GM12801 (cell line): ENCODE data around the gene PSMC6.

Experiments used
- TF ChIP-seq, protein P1 (sequence below): IDR thresholded peaks from one replicate; pipeline ENCODE4 v1.5.1; 2011; ENCODE audit warnings: control low read depth; ENCODE audit not compliant: insufficient read length; ENCODE audit errors: extremely low read depth

Gene PSMC6

DNA sequence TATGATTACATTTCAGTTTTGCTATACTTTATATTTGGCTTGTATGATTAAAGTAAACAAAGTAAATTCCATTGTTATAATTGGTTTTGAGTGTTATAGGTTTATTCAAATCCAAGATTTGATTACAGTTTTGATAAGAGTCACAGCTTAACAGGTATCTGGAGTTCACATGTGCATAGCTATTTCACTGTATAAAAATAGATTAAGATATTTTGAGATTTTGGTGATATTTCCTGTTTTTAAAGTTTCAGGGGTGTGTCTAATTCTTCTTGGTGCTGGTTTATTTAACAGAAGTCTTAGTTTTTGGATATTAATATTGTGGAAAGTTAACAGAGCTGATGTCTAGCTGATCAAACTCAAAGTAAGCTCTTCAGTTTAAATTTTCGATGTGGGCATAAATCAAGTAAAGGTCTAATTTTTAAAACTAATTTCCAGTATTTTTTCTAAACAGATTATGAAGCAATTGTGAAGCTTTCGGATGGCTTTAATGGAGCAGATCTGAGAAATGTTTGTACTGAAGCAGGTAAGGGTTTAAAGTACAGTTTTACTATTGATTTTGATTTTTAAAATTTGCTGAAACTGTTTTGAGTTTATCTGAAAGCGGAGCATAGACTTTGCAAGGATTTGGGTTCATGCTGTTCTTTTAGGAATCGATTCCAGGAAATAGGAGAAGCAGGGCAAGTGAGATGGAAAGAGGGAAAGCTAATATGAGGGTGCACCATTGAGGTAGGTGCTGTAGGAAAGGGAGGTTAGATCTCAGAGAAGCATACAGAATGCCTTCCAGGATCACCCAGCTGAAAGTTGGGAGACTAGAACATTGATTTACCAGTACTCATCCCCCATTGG, 16.7 kb downstream of the PSMC6 start:
- TF ChIP-seq, protein P1, sequence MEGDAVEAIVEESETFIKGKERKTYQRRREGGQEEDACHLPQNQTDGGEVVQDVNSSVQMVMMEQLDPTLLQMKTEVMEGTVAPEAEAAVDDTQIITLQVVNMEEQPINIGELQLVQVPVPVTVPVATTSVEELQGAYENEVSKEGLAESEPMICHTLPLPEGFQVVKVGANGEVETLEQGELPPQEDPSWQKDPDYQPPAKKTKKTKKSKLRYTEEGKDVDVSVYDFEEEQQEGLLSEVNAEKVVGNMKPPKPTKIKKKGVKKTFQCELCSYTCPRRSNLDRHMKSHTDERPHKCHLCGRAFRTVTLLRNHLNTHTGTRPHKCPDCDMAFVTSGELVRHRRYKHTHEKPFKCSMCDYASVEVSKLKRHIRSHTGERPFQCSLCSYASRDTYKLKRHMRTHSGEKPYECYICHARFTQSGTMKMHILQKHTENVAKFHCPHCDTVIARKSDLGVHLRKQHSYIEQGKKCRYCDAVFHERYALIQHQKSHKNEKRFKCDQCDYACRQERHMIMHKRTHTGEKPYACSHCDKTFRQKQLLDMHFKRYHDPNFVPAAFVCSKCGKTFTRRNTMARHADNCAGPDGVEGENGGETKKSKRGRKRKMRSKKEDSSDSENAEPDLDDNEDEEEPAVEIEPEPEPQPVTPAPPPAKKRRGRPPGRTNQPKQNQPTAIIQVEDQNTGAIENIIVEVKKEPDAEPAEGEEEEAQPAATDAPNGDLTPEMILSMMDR: no peak

DNA sequence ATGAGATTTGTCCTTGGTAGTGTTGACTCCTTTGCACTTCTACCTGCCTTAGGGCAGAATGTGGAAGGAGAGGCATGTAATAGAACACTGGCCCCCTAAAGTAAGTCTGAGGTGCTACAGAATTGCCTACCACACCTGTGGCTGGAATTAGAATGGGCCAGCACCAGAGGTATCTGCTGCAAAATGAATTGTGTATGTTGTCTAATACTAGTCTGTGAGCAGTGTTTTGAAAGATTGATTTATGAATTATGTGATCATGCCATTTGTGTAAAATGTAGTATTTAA, 17.3 kb downstream of the PSMC6 start:
- TF ChIP-seq, protein P1: no peak

DNA sequence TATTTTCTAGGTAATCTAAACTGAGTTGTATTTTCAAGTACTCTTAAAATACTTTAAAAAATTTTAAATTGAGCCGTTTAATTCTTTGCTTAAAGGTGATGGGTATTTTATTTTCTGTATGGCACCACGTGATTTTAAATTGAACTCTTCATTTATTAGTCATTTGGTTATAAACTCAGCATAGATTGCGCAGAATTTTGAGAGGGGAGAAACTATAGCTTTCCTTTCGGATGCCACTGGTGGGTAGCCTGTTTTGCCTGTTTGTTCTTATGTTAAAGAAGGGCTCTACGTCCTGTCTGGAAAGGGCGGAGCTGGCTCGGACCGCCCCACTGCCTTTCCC, 22.6 kb downstream of the PSMC6 start:
- TF ChIP-seq, protein P1: no peak

DNA sequence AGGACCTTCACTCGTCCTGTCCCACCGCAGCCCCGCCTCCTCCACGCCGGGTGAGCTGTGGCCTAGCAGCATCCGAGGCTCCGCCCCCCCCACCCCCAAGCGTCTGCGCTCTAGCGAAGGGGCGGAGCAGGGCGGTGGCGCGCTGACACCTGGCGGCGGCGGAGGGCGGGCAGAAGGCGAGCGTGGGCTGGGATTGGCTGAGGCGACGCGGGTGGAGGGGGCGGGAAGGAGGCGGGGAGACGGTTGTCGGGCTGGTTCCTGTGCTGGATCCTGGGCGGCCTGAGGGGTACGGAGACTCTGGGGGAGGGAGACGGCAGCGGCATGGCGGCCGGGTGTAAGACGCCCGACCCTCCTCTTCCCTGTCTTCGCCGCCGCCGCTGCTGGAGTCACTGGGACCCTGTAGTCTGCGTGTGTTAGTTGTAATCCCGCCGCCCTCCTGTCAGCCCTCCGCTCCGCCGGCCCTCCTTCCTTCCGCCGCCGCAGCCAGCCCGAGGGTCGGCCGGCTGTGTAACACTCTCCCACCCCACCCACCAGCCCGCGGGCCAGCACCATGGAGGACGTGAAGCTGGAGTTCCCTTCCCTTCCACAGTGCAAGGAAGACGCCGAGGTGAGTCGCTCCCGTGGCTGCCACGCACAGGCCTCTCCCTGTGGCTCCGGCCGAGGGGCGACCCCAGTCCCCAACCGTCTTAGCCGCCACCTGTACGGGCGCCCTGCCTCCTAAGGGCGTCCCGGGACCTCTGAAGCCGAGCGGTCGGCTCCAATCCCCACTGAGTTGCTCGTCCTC, 23.1 kb downstream of the PSMC6 start, which contains the start of gene STYX:
Gene STYX (plus strand): TSS at position 242 of the 784 bp plus-strand sequence. CDS start 309 bp downstream, at position 551.
- TF ChIP-seq, protein P1: no peak

DNA sequence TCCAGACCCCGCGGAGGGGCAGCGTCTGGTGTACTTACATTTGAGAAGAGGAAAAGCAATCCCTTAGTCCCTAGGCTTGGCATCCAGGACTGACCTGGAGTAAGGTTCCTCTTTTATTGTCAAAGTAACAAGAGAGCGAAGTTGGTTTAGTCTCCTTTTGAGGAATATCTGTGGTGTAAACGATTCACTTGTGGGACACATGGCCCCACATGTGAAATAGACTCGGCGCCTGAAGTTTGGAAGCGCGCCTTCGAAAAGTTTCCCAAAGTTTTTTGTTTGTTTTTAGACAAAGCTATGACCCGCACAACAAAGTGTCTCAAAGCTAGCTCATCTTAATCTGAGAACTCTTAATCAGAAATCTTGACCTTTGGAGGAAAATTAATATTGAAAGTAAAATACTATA, 23.7 kb downstream of the PSMC6 start:
- TF ChIP-seq, protein P1: no peak

DNA sequence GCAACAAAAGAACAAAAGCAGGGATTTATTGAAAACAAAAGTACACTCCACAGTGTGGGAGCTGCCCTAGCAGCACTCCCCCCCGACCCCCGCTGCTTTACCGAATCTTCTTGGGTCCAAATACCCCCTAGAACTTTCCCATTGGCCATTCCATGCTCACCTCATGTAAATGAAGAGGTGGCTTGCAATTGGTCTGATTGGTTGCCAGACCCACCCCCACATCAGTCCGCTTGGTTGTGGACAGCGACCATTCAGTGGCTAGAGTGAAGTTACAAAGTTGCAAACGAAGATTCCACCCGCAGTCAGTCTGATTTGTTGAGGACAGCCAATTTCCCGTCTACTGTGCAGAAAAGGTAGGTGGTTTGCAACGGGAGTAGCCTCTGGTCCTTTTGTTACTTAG, 26.8 kb downstream of the PSMC6 start:
- TF ChIP-seq, protein P1: no peak

DNA sequence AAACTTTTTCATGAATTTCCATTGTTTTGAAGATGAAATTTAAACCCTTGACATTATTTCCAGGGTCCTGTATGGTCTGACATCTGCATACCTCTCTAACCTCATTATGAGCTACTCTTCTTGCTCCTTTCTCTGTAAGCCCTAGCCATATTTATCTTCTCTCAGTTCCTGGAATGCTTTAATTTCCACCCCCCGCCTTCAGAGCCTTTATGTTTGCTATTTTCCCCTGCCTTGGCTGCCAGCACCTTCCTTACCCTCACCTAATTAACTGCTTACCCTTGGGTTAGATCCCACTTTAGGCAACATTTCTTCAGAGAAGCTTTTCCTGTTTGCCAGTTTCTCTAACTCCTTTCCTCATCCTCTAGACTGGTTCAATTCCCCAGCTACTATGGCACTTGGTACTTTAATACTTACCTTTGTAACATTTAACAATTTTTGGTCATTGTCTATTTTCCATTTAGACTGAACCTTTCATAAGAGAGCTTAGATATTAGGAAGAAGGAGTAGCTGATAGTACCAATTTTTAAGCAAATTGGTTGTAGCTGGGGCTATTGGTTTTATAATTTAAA, 29.0 kb downstream of the PSMC6 start:
- TF ChIP-seq, protein P1: no peak
